HEK293 (cell line): ENCODE results near the gene ITPR3.

Source experiments
- CTCF ChIA-PET: fragments of 350-600 bp; formaldehyde crosslinking; extraction: SDS; loops from one replicate; lab custom pipeline; 2021; ENCODE audit warnings: antibody characterized with exemption; lab: Yijun Ruan, JAX
- POLR2A ChIA-PET: fragments of 300-600 bp; formaldehyde crosslinking; extraction: SDS; loops from one replicate; lab custom pipeline; 2020; ENCODE audit warnings: antibody characterized with exemption, inconsistent platforms; lab: Yijun Ruan, JAX
- H3K27ac ChIP-seq: fragments of 200-500 bp; sonication (Bioruptor generic); 2 replicates; pipeline ENCODE4 v1.5.1; 2014; ENCODE audit warnings: low read depth, low read length, control low read depth, inconsistent platforms; ENCODE audit errors: extremely low read depth
- H3K36me3 ChIP-seq, 2 experiments: fragments of 200-500 bp in 1 of 2; sonication (Bioruptor generic) in 1 of 2; 1 replicate in 1 of 2; 2 replicates in 1 of 2; pipeline ENCODE4 v1.5.1; 2014 to 2017; ENCODE audit warnings: inconsistent platforms in 2 of 2, low read length in 2 of 2; ENCODE audit not compliant: control insufficient read depth in 2 of 2, insufficient read depth in 1 of 2
- H3K4me1 ChIP-seq: fragments of 200-500 bp; sonication (Bioruptor generic); 2 replicates; pipeline ENCODE4 v1.5.1; 2014; ENCODE audit warnings: mild to moderate bottlenecking, low read length, inconsistent platforms; ENCODE audit not compliant: control insufficient read depth, insufficient read depth
- H3K4me3 ChIP-seq: 2 replicates; pipeline ENCODE4 v1.5.1; 2011; ENCODE audit warnings: low read depth, mild to moderate bottlenecking, control low read depth, low read length, moderate library complexity
- H3K9me3 ChIP-seq: fragments of 200-500 bp; sonication (Bioruptor generic); 2 replicates; pipeline ENCODE4 v1.5.1; 2014; ENCODE audit warnings: low read depth, low read length, inconsistent platforms; ENCODE audit not compliant: control insufficient read depth, insufficient read depth
- CTCF ChIP-seq: fragments of 450-650 bp; formaldehyde crosslinking; IDR thresholded peaks from 2 replicates; pipeline ENCODE4 v1.5.1; 2016; ENCODE audit warnings: missing biosample characterization, missing genetic modification characterization
- GLIS1 ChIP-seq: fragments of 450-650 bp; formaldehyde crosslinking; IDR thresholded peaks from 2 replicates; pipeline ENCODE4 v1.5.1; 2016; ENCODE audit warnings: missing biosample characterization, missing genetic modification characterization
- TSHZ1 ChIP-seq: fragments of 450-650 bp; formaldehyde crosslinking; IDR thresholded peaks from 2 replicates; pipeline ENCODE4 v1.5.1; 2016; ENCODE audit warnings: missing biosample characterization, missing genetic modification characterization, borderline replicate concordance
- ZEB2 ChIP-seq: fragments of 450-650 bp; formaldehyde crosslinking; IDR thresholded peaks from 2 replicates; pipeline ENCODE4 v1.5.1; 2016; ENCODE audit warnings: missing biosample characterization, missing genetic modification characterization
- ZIC2 ChIP-seq: fragments of 450-650 bp; formaldehyde crosslinking; IDR thresholded peaks from 2 replicates; pipeline ENCODE4 v1.5.1; 2016; ENCODE audit warnings: missing biosample characterization, missing genetic modification characterization
- ZNF157 ChIP-seq: fragments of 450-650 bp; formaldehyde crosslinking; IDR thresholded peaks from 2 replicates; pipeline ENCODE4 v1.5.1; 2016; ENCODE audit warnings: missing biosample characterization, missing genetic modification characterization
- ZNF174 ChIP-seq: fragments of 450-650 bp; formaldehyde crosslinking; IDR thresholded peaks from 2 replicates; pipeline ENCODE4 v1.5.0; 2017; ENCODE audit warnings: missing biosample characterization, mild to moderate bottlenecking, missing genetic modification characterization
- ZNF248 ChIP-seq: fragments of 450-650 bp; formaldehyde crosslinking; IDR thresholded peaks from 2 replicates; pipeline ENCODE4 v1.5.1; 2017; ENCODE audit warnings: missing biosample characterization, missing genetic modification characterization
- ZNF416 ChIP-seq: fragments of 450-650 bp; formaldehyde crosslinking; IDR thresholded peaks from 2 replicates; pipeline ENCODE4 v1.5.1; 2016; ENCODE audit warnings: missing biosample characterization, missing genetic modification characterization
- ZNF488 ChIP-seq: fragments of 450-650 bp; formaldehyde crosslinking; IDR thresholded peaks from 2 replicates; pipeline ENCODE4 v1.5.1; 2016; ENCODE audit warnings: missing biosample characterization, missing genetic modification characterization
- ZNF513 ChIP-seq: fragments of 450-650 bp; IDR thresholded peaks from 2 replicates; pipeline ENCODE4 v1.5.1; 2018; ENCODE audit warnings: missing biosample characterization, missing genetic modification characterization
- ZNF530 ChIP-seq: fragments of 450-650 bp; formaldehyde crosslinking; IDR thresholded peaks from 2 replicates; pipeline ENCODE4 v1.5.1; 2016; ENCODE audit warnings: low read depth, missing biosample characterization, missing genetic modification characterization
- ZNF747 ChIP-seq: fragments of 450-650 bp; formaldehyde crosslinking; IDR thresholded peaks from 2 replicates; pipeline ENCODE4 v1.5.1; 2016; ENCODE audit warnings: missing biosample characterization, missing genetic modification characterization

ITPR3 gene

GRCh38 chr6:33724102-33725023 lies 103.2 kb downstream of the ITPR3 start:
- no peaks in the 10 kb centered on the region for H3K9me3 ChIP-seq
- TF ChIP-seq TSHZ1 (tag by site-specific recombination): no peak
- no peak for TF ChIP-seq CTCF (tag by site-specific recombination)
- TF ChIP-seq ZNF157: no peak
- TF ChIP-seq ZNF174: no peak
- TF ChIP-seq ZEB2: no peak
- no peak for TF ChIP-seq ZNF248 (tag by site-specific recombination)
- no peak for TF ChIP-seq ZNF488 (tag by site-specific recombination)
- TF ChIP-seq, all 188 proteins: peak for 0
- H3K4me1 ChIP-seq: no peaks in the 10 kb centered on the region
- no peak overlapping the region for H3K27ac ChIP-seq
- no peaks in the 10 kb centered on the region for H3K36me3 ChIP-seq
- H3K4me3 ChIP-seq: no peak overlapping the region
- ChIA-PET CTCF (interaction anchor here (0.6 to 3.6 kb wide), 7 partner anchors 13 to 432 kb away, joined by 3 to 18 read pairs (median 3); partner anchors contain the start of gene UQCC2), POLR2A (no interaction called here)

- Histone ChIP-seq H3K4me3 (no peak overlapping the region), H3K9me3 (no peaks in the 10 kb centered on the region), H3K4me1 (no peaks in the 10 kb centered on the region), H3K27ac (no peak overlapping the region), H3K36me3 (no peaks in the 10 kb centered on the region)
- ChIA-PET POLR2A (interaction anchor here (1.0 kb wide), 1 partner anchor 14 kb away, joined by 3 read pairs; the partner anchor contains the start of gene UQCC2), CTCF (interaction anchor here (0.7 to 1.1 kb wide), 3 partner anchors 25 to 308 kb away, joined by 3 to 8 read pairs (median 4); no protein-coding TSS in a partner anchor)
- peak; percentile 64 for TF ChIP-seq GLIS1 (tag by site-specific recombination)
- TF ChIP-seq ZNF416: no peak
Observed at GRCh38 chr6:33725222-33725621, 104.1 kb downstream of the ITPR3 start.

- Histone ChIP-seq H3K4me3 (no peak overlapping the region), H3K27ac (no peak overlapping the region), H3K36me3 (no peaks in the 10 kb centered on the region), H3K4me1 (no peaks in the 10 kb centered on the region), H3K9me3 (no peaks in the 10 kb centered on the region)
- ChIA-PET POLR2A (interaction anchor here (1.0 kb wide), 1 partner anchor 14 kb away, joined by 3 read pairs; the partner anchor contains the start of gene UQCC2), CTCF (interaction anchor here (0.6 to 1.4 kb wide), 4 partner anchors 15 to 307 kb away, joined by 3 to 4 read pairs (median 4); partner anchors contain the start of gene UQCC2)
- TF ChIP-seq GLIS1 (tag by site-specific recombination) (peak; percentile 73), ZNF530 (tag by site-specific recombination) (no peak), ZNF513 (tag by site-specific recombination) (no peak), ZIC2 (tag by site-specific recombination) (0 out of 2 replicates have a peak, but pooled peaks have one; percentile 20), ZNF747 (no peak)
Observed at GRCh38 chr6:33725891-33726673, 105.0 kb downstream of the ITPR3 start.
